IPS-20b (cell line): Measurements from ENCODE around the gene CLSTN1.
"Not testable (repeated sequence)": the region's sequence is repeated elsewhere in the genome, so short reads cannot be mapped to it uniquely, and the experiment has no call there.

Experiments used
- H3K27ac ChIP-seq: one replicate; pipeline ENCODE4 v1.5.1; 2013; ENCODE audit warnings: low read length
- H3K27me3 ChIP-seq: 2 replicates; pipeline ENCODE4 v1.6.1; 2013; ENCODE audit warnings: mild to moderate bottlenecking, low read length, inconsistent platforms; ENCODE audit not compliant: insufficient read depth
- H3K36me3 ChIP-seq: 2 replicates; pipeline ENCODE4 v1.6.1; 2013; ENCODE audit warnings: low read depth, mild to moderate bottlenecking, inconsistent platforms, low read length, moderate library complexity; ENCODE audit not compliant: insufficient read depth
- H3K4me1 ChIP-seq: 2 replicates; pipeline ENCODE4 v1.6.1; 2013; ENCODE audit warnings: mild to moderate bottlenecking, control low read depth, inconsistent platforms, low read length, moderate library complexity; ENCODE audit not compliant: insufficient read depth
- H3K4me3 ChIP-seq: 2 replicates; pipeline ENCODE4 v1.5.1; 2013; ENCODE audit warnings: mild to moderate bottlenecking, low read length, inconsistent platforms
- H3K9ac ChIP-seq: 2 replicates; pipeline ENCODE4 v1.6.1; 2013; ENCODE audit warnings: low read depth, mild to moderate bottlenecking, inconsistent platforms, low read length, moderate library complexity
- H3K9me3 ChIP-seq: 2 replicates; pipeline ENCODE4 v1.6.1; 2013; ENCODE audit warnings: mild to moderate bottlenecking, low read depth, low read length, inconsistent platforms; ENCODE audit not compliant: insufficient read depth

The CLSTN1 gene

DNA sequence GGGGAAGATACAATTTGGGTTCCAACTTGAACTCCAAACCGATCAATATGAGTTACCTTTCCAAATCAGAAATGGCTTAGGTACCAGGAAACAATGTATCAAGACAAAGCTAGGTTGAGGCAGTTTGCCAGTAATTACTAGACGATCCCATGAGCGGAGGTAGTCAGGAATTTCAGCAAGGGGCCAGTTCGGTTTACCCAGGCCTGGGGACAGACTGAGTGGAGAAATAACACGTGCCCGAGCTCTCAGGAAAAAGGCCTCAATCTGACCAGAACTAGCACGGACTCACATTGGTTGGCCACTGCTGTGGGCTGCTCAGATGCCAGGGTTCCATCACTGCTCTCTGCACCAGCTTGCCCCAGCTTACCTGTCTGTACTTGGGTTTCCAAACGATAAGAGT, 15.3 kb downstream of the CLSTN1 start:
- Histone ChIP-seq H3K27ac (no peak overlapping the region), H3K4me1 (peaks cover 7% of the 10 kb centered on the region; the same call in 1 of the 2 replicates), H3K27me3 (no peaks in the 10 kb centered on the region), H3K9me3 (no peaks in the 10 kb centered on the region), H3K4me3 (no peak overlapping the region), H3K36me3 (peaks cover 3% of the 10 kb centered on the region; the same call in 1 of the 2 replicates), H3K9ac (no peak overlapping the region)

DNA sequence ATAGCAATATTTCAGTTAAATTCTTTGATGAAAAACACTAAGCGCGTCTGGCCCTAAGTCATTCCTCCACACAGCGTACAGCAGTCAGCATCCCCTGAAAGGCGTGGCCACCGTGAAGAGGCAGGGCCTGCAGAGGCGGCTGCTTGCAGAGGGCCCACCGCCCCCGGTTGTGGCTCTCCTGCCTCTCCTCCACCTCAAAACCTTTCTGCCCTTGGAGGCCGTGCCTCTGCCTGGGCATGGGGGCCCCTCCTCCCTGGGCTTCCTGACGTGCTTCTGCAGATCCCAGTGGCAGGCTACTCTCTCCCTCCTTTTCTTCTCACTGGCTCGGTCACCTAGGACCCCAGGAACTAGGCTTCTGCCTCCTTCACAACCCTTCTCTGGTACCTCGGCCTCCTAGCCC, 16.2 kb downstream of the CLSTN1 start:
- no peak overlapping the region for H3K4me3 ChIP-seq
- H3K9me3 ChIP-seq: no peaks in the 10 kb centered on the region
- no peaks in the 10 kb centered on the region for H3K27me3 ChIP-seq
- no peak overlapping the region for H3K27ac ChIP-seq
- H3K4me1 ChIP-seq: peaks cover 7% of the 10 kb centered on the region; the same call in 1 of the 2 replicates
- peaks cover 3% of the 10 kb centered on the region; the same call in 1 of the 2 replicates for H3K36me3 ChIP-seq
- H3K9ac ChIP-seq: no peak overlapping the region

DNA sequence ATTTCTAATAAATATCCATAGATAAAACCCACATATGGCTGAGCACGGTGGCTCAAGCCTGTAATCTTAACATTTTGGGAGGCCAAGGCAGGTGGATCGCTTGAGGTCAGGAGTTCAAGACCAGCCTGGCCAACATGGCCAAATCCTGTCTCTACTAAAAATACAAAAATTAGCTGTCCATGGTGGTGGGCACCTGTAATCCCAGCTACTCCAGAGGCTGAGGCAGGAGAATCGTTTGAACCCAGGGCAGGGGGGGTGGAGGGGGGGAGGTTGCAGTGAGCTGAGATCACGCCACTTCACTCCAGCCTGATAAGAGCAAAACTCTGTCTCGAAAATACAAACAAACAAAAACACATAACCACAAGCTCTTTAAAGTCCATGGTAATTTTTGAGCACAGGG, 17.8 kb downstream of the CLSTN1 start:
- H3K36me3 ChIP-seq, H3K4me3 ChIP-seq, H3K9me3 ChIP-seq, H3K9ac ChIP-seq, H3K4me1 ChIP-seq, H3K27ac ChIP-seq, H3K27me3 ChIP-seq: not testable (repeated sequence)

DNA sequence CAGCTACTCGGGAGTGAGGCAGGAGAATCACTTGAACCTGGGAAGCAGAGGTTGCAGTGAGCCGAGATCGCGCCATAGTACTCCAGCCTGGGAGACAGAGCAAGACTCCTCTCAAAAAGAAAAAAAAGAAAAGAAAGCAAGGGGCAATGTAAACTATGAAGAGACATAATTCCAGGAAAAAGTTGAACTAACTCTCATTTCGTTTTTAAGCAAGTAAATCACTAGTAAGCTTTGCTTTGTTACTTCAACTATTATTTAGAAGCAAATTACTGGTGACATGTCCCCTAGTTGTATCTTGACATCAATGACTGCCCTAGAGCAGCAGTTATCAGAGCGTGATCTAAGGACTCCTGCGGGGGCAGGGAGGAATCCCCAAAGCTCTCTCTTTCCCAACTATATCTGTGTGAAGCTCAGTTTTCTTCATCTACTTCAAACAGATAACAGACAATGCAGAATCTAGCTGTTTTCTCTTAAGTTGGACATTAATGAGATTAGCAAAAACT, 18.7 kb downstream of the CLSTN1 start:
- H3K4me3 ChIP-seq: no peak overlapping the region
- H3K27me3 ChIP-seq: no peaks in the 10 kb centered on the region
- H3K4me1 ChIP-seq: peaks cover 7% of the 10 kb centered on the region; the same call in 1 of the 2 replicates
- H3K36me3 ChIP-seq: peaks cover 3% of the 10 kb centered on the region; the same call in 1 of the 2 replicates
- no peak overlapping the region for H3K9ac ChIP-seq
- H3K27ac ChIP-seq: no peak overlapping the region
- H3K9me3 ChIP-seq: no peaks in the 10 kb centered on the region

DNA sequence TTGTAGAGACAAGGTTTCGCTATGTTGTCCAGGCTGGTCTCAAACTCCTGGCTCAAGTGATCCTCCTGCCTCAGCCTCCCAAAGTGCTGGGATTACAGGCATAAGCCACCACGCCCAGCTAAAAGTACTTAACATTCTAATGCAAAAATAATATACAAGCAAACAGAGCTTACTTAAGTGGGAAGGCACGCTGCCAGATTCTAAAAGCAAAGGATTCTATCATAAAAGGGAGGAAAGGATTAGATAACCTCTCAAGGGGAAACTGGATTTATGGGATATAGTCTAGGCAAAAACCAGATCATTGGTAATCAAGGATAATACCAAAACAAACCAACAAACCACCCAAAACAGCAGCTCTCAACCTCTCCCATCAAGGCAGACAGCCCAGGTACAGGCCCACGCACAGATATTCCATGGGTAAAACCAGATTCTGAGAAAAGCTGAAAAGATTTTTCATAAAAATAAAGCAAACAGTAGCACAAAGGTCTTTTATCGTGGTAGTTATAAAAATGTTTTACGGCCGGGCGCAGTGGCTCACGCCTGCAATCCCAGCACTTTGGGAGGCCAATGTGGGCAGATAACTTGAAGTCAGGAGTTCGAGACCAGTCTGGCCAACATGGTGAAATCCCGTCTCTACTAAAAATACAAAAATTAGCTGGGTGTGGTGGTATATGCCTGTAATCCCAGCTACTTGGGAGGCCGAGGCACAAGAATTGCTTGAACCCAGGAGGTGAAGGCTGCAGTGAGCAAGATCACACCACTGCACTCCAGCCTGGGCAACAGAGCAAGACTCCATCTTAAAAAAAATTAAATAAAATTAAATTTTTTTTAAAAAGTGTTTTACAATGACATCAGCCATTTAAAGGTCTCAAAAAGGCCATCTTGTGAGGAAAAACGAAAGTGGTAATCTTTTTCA, 20.5 kb downstream of the CLSTN1 start:
- not testable (repeated sequence) for H3K27me3 ChIP-seq, H3K9ac ChIP-seq, H3K27ac ChIP-seq, H3K9me3 ChIP-seq, H3K36me3 ChIP-seq, H3K4me3 ChIP-seq
- H3K4me1 ChIP-seq: peaks cover 11% of the 10 kb centered on the region; the same call in 1 of the 2 replicates

DNA sequence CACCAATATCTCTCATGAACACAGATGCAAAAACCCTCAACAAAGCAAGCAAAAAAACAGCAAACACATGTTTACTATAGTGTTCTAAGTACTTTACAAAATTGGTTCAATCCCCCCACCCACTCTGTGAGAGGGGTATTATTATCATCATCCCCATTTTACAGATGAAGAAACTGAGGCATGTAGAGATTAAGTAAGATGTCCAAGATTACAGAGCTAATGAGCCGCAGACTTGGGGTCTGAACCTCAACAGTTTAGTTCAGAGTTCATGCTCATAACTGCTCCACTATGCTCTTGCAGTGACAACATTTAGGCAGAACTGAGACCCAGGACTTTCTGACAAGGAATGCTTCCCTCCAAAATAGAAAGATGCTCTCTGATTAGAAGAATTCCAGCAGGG, 21.9 kb downstream of the CLSTN1 start:
- no peak overlapping the region for H3K9ac ChIP-seq
- no peak overlapping the region for H3K27ac ChIP-seq
- H3K36me3 ChIP-seq: no peaks in the 10 kb centered on the region
- H3K4me1 ChIP-seq: peaks cover 11% of the 10 kb centered on the region; the same call in 1 of the 2 replicates
- no peak overlapping the region for H3K4me3 ChIP-seq
- H3K27me3 ChIP-seq: no peaks in the 10 kb centered on the region
- no peaks in the 10 kb centered on the region for H3K9me3 ChIP-seq

DNA sequence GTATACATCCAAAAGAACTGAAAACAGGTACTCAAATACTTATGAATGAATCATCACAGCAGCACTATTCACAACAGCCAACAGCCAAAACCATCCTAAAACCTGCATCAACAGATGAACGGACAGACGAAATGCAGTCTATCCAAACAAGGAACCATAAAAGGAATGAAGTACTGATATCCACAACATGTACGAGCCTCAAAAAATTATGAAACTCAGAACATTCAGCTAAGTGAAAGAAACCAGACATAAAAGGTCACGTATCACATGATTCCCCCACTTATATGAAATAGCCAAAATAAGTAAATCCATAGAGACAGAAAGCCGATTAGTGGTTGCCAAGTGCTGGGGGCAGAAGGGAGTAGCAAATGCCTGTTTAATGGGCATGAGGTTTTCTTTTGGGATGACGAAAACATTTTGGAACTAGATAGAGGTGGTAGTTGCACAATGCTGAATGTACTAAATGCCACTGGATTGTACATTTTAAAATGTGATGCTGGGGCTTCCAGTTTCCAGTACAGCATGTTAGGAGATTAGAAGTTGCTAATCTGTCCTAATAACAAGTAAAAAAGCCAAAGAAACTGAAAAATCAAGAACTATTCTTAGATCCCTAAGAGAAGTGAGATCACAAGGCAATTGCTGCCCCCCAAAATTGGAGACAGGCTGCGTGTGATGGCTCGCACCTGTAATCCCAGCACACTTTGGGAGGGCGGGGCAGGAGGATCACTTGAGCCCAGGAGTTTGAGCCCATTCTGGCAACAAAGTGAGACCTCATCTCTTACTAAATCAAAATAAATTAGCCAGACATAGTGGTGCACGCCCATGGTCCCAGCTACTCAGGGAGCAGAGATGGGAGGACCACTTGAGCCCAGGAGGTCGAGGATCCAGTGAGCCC, 25.3 kb downstream of the CLSTN1 start:
- H3K27ac ChIP-seq: no peak overlapping the region

DNA sequence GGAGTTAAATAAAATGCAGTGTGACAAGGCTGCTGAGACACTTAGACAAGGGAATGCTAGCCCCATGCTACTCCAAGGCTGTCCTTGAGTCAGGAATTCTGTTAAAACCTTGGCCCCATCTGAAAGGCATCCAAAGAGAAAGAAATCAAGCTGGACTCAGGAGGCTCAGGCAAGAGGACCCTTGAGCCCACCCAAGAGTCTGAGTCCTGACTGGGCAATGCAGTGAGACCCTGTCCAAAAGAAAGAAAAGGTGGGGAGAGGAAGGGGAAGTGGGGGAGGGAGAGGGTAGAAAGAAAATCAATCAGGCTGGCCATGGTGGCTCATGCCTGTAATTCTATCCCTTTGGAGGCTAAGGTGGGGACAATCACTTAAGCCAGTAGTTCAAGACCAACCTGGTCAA, 26.7 kb downstream of the CLSTN1 start:
- no peak overlapping the region for H3K9ac ChIP-seq
- H3K4me1 ChIP-seq: peaks cover 16% of the 10 kb centered on the region; the same call in 1 of the 2 replicates
- H3K36me3 ChIP-seq: no peaks in the 10 kb centered on the region
- H3K9me3 ChIP-seq: no peaks in the 10 kb centered on the region
- H3K27me3 ChIP-seq: no peaks in the 10 kb centered on the region
- H3K4me3 ChIP-seq: no peak overlapping the region
- no peak overlapping the region for H3K27ac ChIP-seq

More for the DNA sequence above, 25.3 kb downstream of the CLSTN1 start:
- Histone ChIP-seq H3K9ac (no peak overlapping the region), H3K27me3 (no peaks in the 10 kb centered on the region), H3K36me3 (no peaks in the 10 kb centered on the region), H3K9me3 (no peaks in the 10 kb centered on the region), H3K4me3 (no peak overlapping the region), H3K4me1 (peaks cover 8% of the 10 kb centered on the region; the same call in 1 of the 2 replicates)

DNA sequence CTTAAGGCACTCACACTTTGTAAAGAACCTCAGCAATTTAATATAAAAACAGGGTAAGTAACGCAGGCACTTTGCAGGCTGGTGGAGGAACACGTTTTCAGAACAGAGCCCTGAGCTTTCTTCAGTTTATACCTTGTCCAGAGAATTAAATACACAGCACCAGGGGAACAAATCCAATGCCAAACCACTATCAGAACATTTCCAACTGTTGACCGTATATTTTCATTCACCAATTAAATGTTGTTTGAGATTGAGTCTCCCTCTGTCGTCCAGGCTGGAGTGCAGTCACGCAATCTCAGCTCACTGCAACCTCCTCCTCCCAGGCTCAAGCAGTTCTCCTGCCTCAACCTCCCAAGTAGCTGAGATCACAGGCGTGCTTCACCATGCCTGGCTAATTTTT, 29.7 kb downstream of the CLSTN1 start:
- peaks cover 20% of the 10 kb centered on the region; the same call in 1 of the 2 replicates for H3K4me1 ChIP-seq
- H3K36me3 ChIP-seq: no peaks in the 10 kb centered on the region
- no peak overlapping the region for H3K27ac ChIP-seq
- H3K4me3 ChIP-seq: no peak overlapping the region
- no peak overlapping the region for H3K9ac ChIP-seq
- no peaks in the 10 kb centered on the region for H3K27me3 ChIP-seq
- H3K9me3 ChIP-seq: no peaks in the 10 kb centered on the region

DNA sequence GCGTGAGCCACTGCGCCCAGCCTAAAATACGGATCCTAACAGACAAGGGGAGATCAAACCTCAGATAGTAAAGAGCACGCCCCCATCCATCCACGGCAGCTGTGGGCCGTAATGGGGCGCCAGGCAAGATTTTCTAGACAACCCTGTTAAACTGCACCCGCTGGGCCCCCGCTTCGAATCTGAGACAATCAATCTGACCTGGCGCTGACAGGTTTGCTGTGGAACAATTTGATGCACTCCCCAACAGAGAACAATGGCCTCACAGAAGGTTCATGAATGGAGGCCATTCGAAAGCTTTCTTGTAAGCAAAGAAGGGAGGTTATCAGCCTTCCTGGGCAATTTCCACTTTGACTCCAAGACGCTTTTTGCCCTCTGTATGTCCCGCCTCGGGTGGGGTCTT, 30.5 kb downstream of the CLSTN1 start:
- no peak overlapping the region for H3K27ac ChIP-seq
- no peak overlapping the region for H3K9ac ChIP-seq

DNA sequence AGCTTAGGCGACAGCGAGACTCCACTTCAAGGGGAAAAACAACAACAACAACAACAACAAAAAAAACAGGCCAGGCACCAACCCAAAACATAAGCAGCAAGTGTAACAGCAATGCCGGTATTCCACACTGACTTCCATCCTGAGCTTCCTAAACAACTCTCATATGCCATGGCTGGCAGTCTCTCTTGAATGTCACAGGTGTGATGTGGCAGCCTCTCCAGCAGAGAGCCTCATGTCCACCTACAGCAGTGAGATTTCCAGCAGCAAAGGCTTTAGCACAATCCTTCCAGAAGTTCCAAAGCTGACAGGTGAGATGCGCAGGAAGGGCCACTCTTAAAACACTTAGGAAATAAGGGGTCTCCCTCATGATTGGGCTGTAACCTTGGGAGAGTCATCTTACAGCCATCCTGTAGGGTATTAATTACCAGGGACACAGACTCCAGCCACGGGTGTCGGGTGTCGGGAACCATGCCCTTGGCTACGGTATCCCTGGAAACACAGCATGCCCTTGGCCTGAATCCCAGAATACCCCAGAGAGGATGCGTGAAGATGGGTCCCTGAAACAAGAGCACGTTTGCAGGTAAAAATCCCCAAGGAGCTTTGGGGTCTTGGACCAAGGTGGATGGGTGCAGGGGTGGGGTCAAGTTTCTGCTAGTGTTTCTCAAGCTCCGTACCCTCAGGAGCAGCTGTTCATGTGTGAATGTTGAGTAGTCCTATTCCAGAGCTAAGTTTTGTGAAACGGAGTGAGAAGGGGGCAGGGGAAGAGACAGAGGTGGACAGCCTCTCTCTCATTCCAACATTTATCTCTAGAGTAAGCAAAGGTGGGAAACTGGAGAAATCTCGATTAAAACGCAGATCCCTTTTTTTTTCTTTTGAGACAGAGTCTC, 31.4 kb downstream of the CLSTN1 start:
- Histone ChIP-seq H3K9me3 (no peaks in the 10 kb centered on the region), H3K9ac (no peak overlapping the region), H3K4me1 (peaks cover 19% of the 10 kb centered on the region; the same call in 1 of the 2 replicates), H3K4me3 (no peak overlapping the region), H3K27me3 (no peaks in the 10 kb centered on the region), H3K36me3 (no peaks in the 10 kb centered on the region), H3K27ac (no peak overlapping the region)

More for the DNA sequence above, 30.5 kb downstream of the CLSTN1 start:
- Histone ChIP-seq H3K36me3 (no peaks in the 10 kb centered on the region), H3K4me3 (no peak overlapping the region), H3K27me3 (no peaks in the 10 kb centered on the region), H3K9me3 (no peaks in the 10 kb centered on the region), H3K4me1 (peaks cover 19% of the 10 kb centered on the region; the same call in 1 of the 2 replicates)
